ENCODE measurements around the gene DYNLT1. TPM values are rescaled to one million over a fixed set of nuclear protein-coding genes. Genes with fewer than 3 reads are reported as not detected.

DYNLT1 gene
- total and polyA plus RNA-seq, 2 of the 13 experiments (the other 11 are each of a cell fraction or from before 2014, with no cell fraction given), result 108 to 171 TPM

GRCh38 chr6:158631678-158632537 lies 12.6 kb downstream of the DYNLT1 start:
- intact Hi-C loops (cut with micrococcal nuclease; ENCODE audit: unreplicated experiment), result no loop called here
- in situ Hi-C loops (cut with HindIII; ENCODE audit: extremely low pct_ligation_motif_present, low pct_unique_long_range_greater_than_20kb), result no loop called here
- WGBS (ENCODE audit: low lambda C conversion rate), result 92% methylated on average over 19 of the region's 19 CpGs
- TF ChIP-seq HIVEP1 (CRISPR knock-in tag; IDR thresholded peaks at IDR 0.05), result no peak
- TF ChIP-seq REL (CRISPR knock-in tag; conservative IDR thresholded peaks at IDR 0.05), result no peak
- no peak for TF ChIP-seq KDM2A (CRISPR knock-in tag; IDR thresholded peaks at IDR 0.05; ENCODE audit: borderline replicate concordance, low read depth)
- no peak for TF ChIP-seq ZBTB40 (IDR thresholded peaks at IDR 0.05)
- TF ChIP-seq ZBTB40 (CRISPR knock-in tag; IDR thresholded peaks at IDR 0.05), result no peak
- no peak for TF ChIP-seq ZNF546 (CRISPR knock-in tag; conservative IDR thresholded peaks at IDR 0.05)
- TF ChIP-seq, protein P1, sequence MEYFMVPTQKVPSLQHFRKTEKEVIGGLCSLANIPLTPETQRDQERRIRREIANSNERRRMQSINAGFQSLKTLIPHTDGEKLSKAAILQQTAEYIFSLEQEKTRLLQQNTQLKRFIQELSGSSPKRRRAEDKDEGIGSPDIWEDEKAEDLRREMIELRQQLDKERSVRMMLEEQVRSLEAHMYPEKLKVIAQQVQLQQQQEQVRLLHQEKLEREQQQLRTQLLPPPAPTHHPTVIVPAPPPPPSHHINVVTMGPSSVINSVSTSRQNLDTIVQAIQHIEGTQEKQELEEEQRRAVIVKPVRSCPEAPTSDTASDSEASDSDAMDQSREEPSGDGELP (IDR thresholded peaks at IDR 0.05; ENCODE audit: borderline replicate concordance, low read depth), result no peak
- TF ChIP-seq ZNF574 (CRISPR knock-in tag; IDR thresholded peaks at IDR 0.05), result no peak
- TF ChIP-seq NCOA2 (CRISPR knock-in tag; IDR thresholded peaks at IDR 0.05), result no peak
- peak; percentile 72 for TF ChIP-seq FOSL2 (CRISPR knock-in tag; IDR thresholded peaks at IDR 0.05)
- no peak for TF ChIP-seq KDM3A (CRISPR knock-in tag; IDR thresholded peaks at IDR 0.05; ENCODE audit: low read depth)
- no peak for TF ChIP-seq MAF1 (CRISPR knock-in tag; IDR thresholded peaks at IDR 0.05; ENCODE audit: borderline replicate concordance)

More at GRCh38 chr6:158631678-158632537, 12.6 kb downstream of the DYNLT1 start:
- no peak overlapping the region for H3K4me3 ChIP-seq (replicated peaks in 1 of 3; ENCODE audit: insufficient read depth in 1 of 3, low read depth in 2 of 3, low read length in 3 of 3)
- H4K20me1 ChIP-seq (ENCODE audit: insufficient read depth, low read length), result peaks cover 34% of the 10 kb centered on the region
- H3K4me1 ChIP-seq (ENCODE audit: insufficient read depth, low read length), result peaks cover 55% of the 10 kb centered on the region
- CTCF ChIA-PET (ENCODE audit: low intra/inter-chr PET ratio, low total read pairs), result no interaction called here
- no peak overlapping the region for H2AFZ ChIP-seq (ENCODE audit: low read length)
- H3K27me3 ChIP-seq (ENCODE audit: control insufficient read depth in 1 of 2, insufficient read depth in 2 of 2, low read length in 2 of 2), result no peaks in the 10 kb centered on the region
- no peak overlapping the region for H3K4me2 ChIP-seq (ENCODE audit: low read depth, low read length)
- peak overlapping the region; percentile 34 for H3K27ac ChIP-seq (ENCODE audit: extremely low read length, insufficient read depth, low read length)
- POLR2A ChIA-PET, result no interaction called here
- ATAC-seq (no peak), FAIRE-seq (no peak), DNase-seq (ENCODE audit: low spot score) (no peak)
- BruUV-seq (replicated peaks), result no TSS peak
- no peaks in the 10 kb centered on the region for H3K79me2 ChIP-seq (ENCODE audit: insufficient read depth, low read length)
- no peak overlapping the region for H3K9ac ChIP-seq (ENCODE audit: insufficient read depth, low read depth, low read length)
- H3K36me3 ChIP-seq (replicated peaks in 1 of 2; ENCODE audit: control insufficient read depth in 1 of 2, insufficient read depth in 2 of 2, low read length in 2 of 2), result peaks cover 49 to 78% of the 10 kb centered on the region in 2 experiments
- no peaks in the 10 kb centered on the region for H3K9me3 ChIP-seq (ENCODE audit: low read length)
